SK-N-MC (cell line): ENCODE results near the gene UQCC2.

ENCODE experiments used
- DNase-seq: peaks from one replicate; pipeline ENCODE4 v3.0.0-alpha.2; 2011; ENCODE audit warnings: low read depth, low spot score
- H3K27ac ChIP-seq: fragments of 200-600 bp; sonication (generic); 2 replicates; pipeline ENCODE4 v1.5.1; 2016; ENCODE audit warnings: mixed run types
- H3K36me3 ChIP-seq: fragments of 200-600 bp; sonication (generic); 2 replicates; pipeline ENCODE4 v1.6.1; 2017; ENCODE audit warnings: antibody characterized with exemption, low read length, mixed read lengths; ENCODE audit not compliant: insufficient read depth
- H3K4me3 ChIP-seq: fragments of 200-600 bp; sonication (generic); 2 replicates; pipeline ENCODE4 v1.5.1; 2016
- H3K9ac ChIP-seq: fragments of 200-600 bp; sonication (generic); 2 replicates; pipeline ENCODE4 v1.8.0; 2017; ENCODE audit warnings: mixed run types, mixed read lengths; ENCODE audit not compliant: insufficient read length
- H3K9me3 ChIP-seq: fragments of 200-600 bp; sonication (generic); 2 replicates; pipeline ENCODE4 v1.6.1; 2017; ENCODE audit warnings: low read depth, mild to moderate bottlenecking, antibody characterized with exemption, low read length, moderate library complexity, mixed read lengths
- EZH2 ChIP-seq: fragments of 200-600 bp; sonication (generic); IDR thresholded peaks from one replicate; pipeline ENCODE4 v1.6.1; 2017; ENCODE audit warnings: antibody characterized with exemption
- FOXP2 ChIP-seq: optimal IDR thresholded peaks from 2 replicates; pipeline ENCODE3; 2011; ENCODE audit warnings: mild to moderate bottlenecking, moderate library complexity; ENCODE audit not compliant: insufficient read depth; ENCODE audit errors: extremely low read length, control extremely low read depth
- POLR2AphosphoS5 ChIP-seq: IDR thresholded peaks from 2 replicates; pipeline ENCODE4 v1.6.1; 2012; ENCODE audit warnings: mild to moderate bottlenecking, low read depth, low read length, borderline replicate concordance

The UQCC2 gene

GRCh38 chr6:33717934-33718455 lies 6.5 kb upstream of the UQCC2 start:
- no peak for DNase-seq
- Histone ChIP-seq H3K4me3 (no peak overlapping the region), H3K36me3 (no peaks in the 10 kb centered on the region), H3K9ac (no peak overlapping the region), H3K9me3 (no peaks in the 10 kb centered on the region), H3K27ac (no peak overlapping the region)
- TF ChIP-seq FOXP2, result no peak

- H3K9ac ChIP-seq, result no peak overlapping the region
Measured at GRCh38 chr6:33716890-33717632, 5.6 kb upstream of the UQCC2 start.

GRCh38 chr6:33716379-33716778 lies 4.9 kb upstream of the UQCC2 start:
- H3K4me3 ChIP-seq, result no peak overlapping the region
- DNase-seq, result no peak
- H3K27ac ChIP-seq, result no peak overlapping the region
- TF ChIP-seq EZH2 (no peak), FOXP2 (no peak)
- H3K36me3 ChIP-seq, result no peaks in the 10 kb centered on the region
- H3K9me3 ChIP-seq, result no peaks in the 10 kb centered on the region
- no peak overlapping the region for H3K9ac ChIP-seq

More at GRCh38 chr6:33716890-33717632, 5.6 kb upstream of the UQCC2 start:
- H3K27ac ChIP-seq, result no peak overlapping the region
- no peak for DNase-seq
- no peaks in the 10 kb centered on the region for H3K36me3 ChIP-seq
- TF ChIP-seq FOXP2 (no peak), POLR2AphosphoS5 (no peak), EZH2 (no peak)
- H3K9me3 ChIP-seq, result no peaks in the 10 kb centered on the region
- no peak overlapping the region for H3K4me3 ChIP-seq

- DNase-seq, result no peak
- no peak overlapping the region for H3K27ac ChIP-seq
- peaks cover 13% of the 10 kb centered on the region for H3K36me3 ChIP-seq
- no peak overlapping the region for H3K9ac ChIP-seq
- TF ChIP-seq POLR2AphosphoS5, result no peak
- TF ChIP-seq EZH2, result no peak
- TF ChIP-seq FOXP2, result no peak
- H3K4me3 ChIP-seq, result no peak overlapping the region
- no peaks in the 10 kb centered on the region for H3K9me3 ChIP-seq
Measured at GRCh38 chr6:33714385-33715040, 3.0 kb upstream of the UQCC2 start.

- H3K9ac ChIP-seq, result no peak overlapping the region
- DNase-seq, result no peak
- H3K27ac ChIP-seq, result no peak overlapping the region
- peaks cover 20% of the 10 kb centered on the region for H3K36me3 ChIP-seq
- no peak overlapping the region for H3K4me3 ChIP-seq
- TF ChIP-seq FOXP2 (no peak), POLR2AphosphoS5 (no peak), EZH2 (no peak)
- H3K9me3 ChIP-seq, result no peaks in the 10 kb centered on the region
Measured at GRCh38 chr6:33713786-33714185, 2.3 kb upstream of the UQCC2 start.

- DNase-seq, result no peak
- peaks cover 29% of the 10 kb centered on the region for H3K36me3 ChIP-seq
- no peak overlapping the region for H3K27ac ChIP-seq
- no peak overlapping the region for H3K9ac ChIP-seq
- H3K4me3 ChIP-seq, result no peak overlapping the region
- no peaks in the 10 kb centered on the region for H3K9me3 ChIP-seq
- TF ChIP-seq POLR2AphosphoS5 (no peak), FOXP2 (no peak), EZH2 (no peak)
Measured at GRCh38 chr6:33712914-33713313, 1.4 kb upstream of the UQCC2 start.

GRCh38 chr6:33710296-33711121 lies 991 bp downstream of the UQCC2 start:
- DNase-seq, result no peak
- TF ChIP-seq FOXP2 (no peak), EZH2 (no peak)
- Histone ChIP-seq H3K27ac (0 out of 2 replicates have a peak overlapping the region, but pooled peaks have one; percentile 94), H3K36me3 (peaks cover 32% of the 10 kb centered on the region), H3K9me3 (no peaks in the 10 kb centered on the region), H3K4me3 (peak overlapping the region; percentile 82), H3K9ac (peak overlapping the region; percentile 96)
